ENCODE results near the gene UBE2B.
"Not testable (repeated sequence)": the region's sequence is repeated elsewhere in the genome, so short reads cannot be mapped to it uniquely, and the experiment has no call there.

The UBE2B gene

GRCh38 chr5:134373633-134374032 lies 2.3 kb downstream of the UBE2B start:
- not testable (repeated sequence) for H3K4me3 ChIP-seq (ENCODE audit: low read depth, low read length); H3K9me3 ChIP-seq (ENCODE audit: control insufficient read depth, insufficient read depth, low read length); H3K9ac ChIP-seq (ENCODE audit: low read depth, low read length); H3K36me3 ChIP-seq (ENCODE audit: control insufficient read depth, insufficient read depth, low read length); H3K4me1 ChIP-seq (ENCODE audit: control insufficient read depth, insufficient read depth, low read length); H3K27me3 ChIP-seq (ENCODE audit: control insufficient read depth, insufficient read depth, low read length)

- Histone ChIP-seq H3K9me3 (ENCODE audit: control insufficient read depth, insufficient read depth, low read length) (no peaks in the 10 kb centered on the region), H3K36me3 (ENCODE audit: control insufficient read depth, insufficient read depth, low read length) (no peaks in the 10 kb centered on the region), H3K9ac (ENCODE audit: low read depth, low read length) (no peak overlapping the region), H3K4me3 (ENCODE audit: low read depth, low read length) (no peak overlapping the region), H3K27me3 (ENCODE audit: control insufficient read depth, insufficient read depth, low read length) (no peaks in the 10 kb centered on the region), H3K4me1 (ENCODE audit: control insufficient read depth, insufficient read depth, low read length) (peaks cover 3% of the 10 kb centered on the region)
Measured at GRCh38 chr5:134374232-134374631, 2.9 kb downstream of the UBE2B start.

- no peaks in the 10 kb centered on the region for H3K9me3 ChIP-seq (ENCODE audit: control insufficient read depth, insufficient read depth, low read length)
- no peak overlapping the region for H3K4me3 ChIP-seq (ENCODE audit: low read depth, low read length)
- no peaks in the 10 kb centered on the region for H3K27me3 ChIP-seq (ENCODE audit: control insufficient read depth, insufficient read depth, low read length)
- no peak overlapping the region for H3K9ac ChIP-seq (ENCODE audit: low read depth, low read length)
- no peaks in the 10 kb centered on the region for H3K4me1 ChIP-seq (ENCODE audit: control insufficient read depth, insufficient read depth, low read length)
- H3K36me3 ChIP-seq (ENCODE audit: control insufficient read depth, insufficient read depth, low read length): peaks cover 14% of the 10 kb centered on the region
Measured at GRCh38 chr5:134380346-134380745, 9.0 kb downstream of the UBE2B start.

GRCh38 chr5:134382204-134382603 lies 10.8 kb downstream of the UBE2B start:
- not testable (repeated sequence) for H3K27me3 ChIP-seq (ENCODE audit: control insufficient read depth, insufficient read depth, low read length); H3K4me3 ChIP-seq (ENCODE audit: low read depth, low read length); H3K9ac ChIP-seq (ENCODE audit: low read depth, low read length); H3K4me1 ChIP-seq (ENCODE audit: control insufficient read depth, insufficient read depth, low read length); H3K9me3 ChIP-seq (ENCODE audit: control insufficient read depth, insufficient read depth, low read length)
- H3K36me3 ChIP-seq (ENCODE audit: control insufficient read depth, insufficient read depth, low read length): peaks cover 14% of the 10 kb centered on the region

- Histone ChIP-seq H3K27me3 (ENCODE audit: control insufficient read depth, insufficient read depth, low read length) (no peaks in the 10 kb centered on the region), H3K36me3 (ENCODE audit: control insufficient read depth, insufficient read depth, low read length) (peaks cover 16% of the 10 kb centered on the region)
Measured at GRCh38 chr5:134383980-134384697, 12.8 kb downstream of the UBE2B start.

GRCh38 chr5:134387443-134387842 lies 16.1 kb downstream of the UBE2B start:
- Histone ChIP-seq H3K36me3 (ENCODE audit: control insufficient read depth, insufficient read depth, low read length) (peaks cover 17% of the 10 kb centered on the region), H3K27me3 (ENCODE audit: control insufficient read depth, insufficient read depth, low read length) (no peaks in the 10 kb centered on the region), H3K4me1 (ENCODE audit: control insufficient read depth, insufficient read depth, low read length) (no peaks in the 10 kb centered on the region), H3K4me3 (ENCODE audit: low read depth, low read length) (no peak overlapping the region), H3K9ac (ENCODE audit: low read depth, low read length) (no peak overlapping the region), H3K9me3 (ENCODE audit: control insufficient read depth, insufficient read depth, low read length) (no peaks in the 10 kb centered on the region)

More at GRCh38 chr5:134383980-134384697, 12.8 kb downstream of the UBE2B start:
- H3K9ac ChIP-seq (ENCODE audit: low read depth, low read length): no peak overlapping the region
- H3K4me1 ChIP-seq (ENCODE audit: control insufficient read depth, insufficient read depth, low read length): no peaks in the 10 kb centered on the region
- no peak overlapping the region for H3K4me3 ChIP-seq (ENCODE audit: low read depth, low read length)
- H3K9me3 ChIP-seq (ENCODE audit: control insufficient read depth, insufficient read depth, low read length): no peaks in the 10 kb centered on the region

- Histone ChIP-seq H3K9me3 (ENCODE audit: control insufficient read depth, insufficient read depth, low read length) (no peaks in the 10 kb centered on the region), H3K4me1 (ENCODE audit: control insufficient read depth, insufficient read depth, low read length) (no peaks in the 10 kb centered on the region), H3K27me3 (ENCODE audit: control insufficient read depth, insufficient read depth, low read length) (no peaks in the 10 kb centered on the region), H3K9ac (ENCODE audit: low read depth, low read length) (no peak overlapping the region), H3K36me3 (ENCODE audit: control insufficient read depth, insufficient read depth, low read length) (peaks cover 23% of the 10 kb centered on the region), H3K4me3 (ENCODE audit: low read depth, low read length) (no peak overlapping the region)
Measured at GRCh38 chr5:134392301-134392700, 20.9 kb downstream of the UBE2B start.

GRCh38 chr5:134394932-134395331 lies 23.6 kb downstream of the UBE2B start:
- no peak overlapping the region for H3K9ac ChIP-seq (ENCODE audit: low read depth, low read length)
- H3K27me3 ChIP-seq (ENCODE audit: control insufficient read depth, insufficient read depth, low read length): no peaks in the 10 kb centered on the region
- no peak overlapping the region for H3K4me3 ChIP-seq (ENCODE audit: low read depth, low read length)
- no peaks in the 10 kb centered on the region for H3K9me3 ChIP-seq (ENCODE audit: control insufficient read depth, insufficient read depth, low read length)
- no peaks in the 10 kb centered on the region for H3K4me1 ChIP-seq (ENCODE audit: control insufficient read depth, insufficient read depth, low read length)
- H3K36me3 ChIP-seq (ENCODE audit: control insufficient read depth, insufficient read depth, low read length): peaks cover 17% of the 10 kb centered on the region

- Histone ChIP-seq H3K36me3 (ENCODE audit: control insufficient read depth, insufficient read depth, low read length) (peaks cover 6% of the 10 kb centered on the region), H3K27me3 (ENCODE audit: control insufficient read depth, insufficient read depth, low read length) (no peaks in the 10 kb centered on the region), H3K9ac (ENCODE audit: low read depth, low read length) (no peak overlapping the region), H3K4me3 (ENCODE audit: low read depth, low read length) (no peak overlapping the region), H3K4me1 (ENCODE audit: control insufficient read depth, insufficient read depth, low read length) (no peaks in the 10 kb centered on the region), H3K9me3 (ENCODE audit: control insufficient read depth, insufficient read depth, low read length) (no peaks in the 10 kb centered on the region)
Measured at GRCh38 chr5:134396274-134396673, 24.9 kb downstream of the UBE2B start.

- Histone ChIP-seq H3K9me3 (ENCODE audit: control insufficient read depth, insufficient read depth, low read length) (no peaks in the 10 kb centered on the region), H3K4me1 (ENCODE audit: control insufficient read depth, insufficient read depth, low read length) (no peaks in the 10 kb centered on the region), H3K36me3 (ENCODE audit: control insufficient read depth, insufficient read depth, low read length) (peaks cover 6% of the 10 kb centered on the region), H3K4me3 (ENCODE audit: low read depth, low read length) (no peak overlapping the region), H3K9ac (ENCODE audit: low read depth, low read length) (no peak overlapping the region), H3K27me3 (ENCODE audit: control insufficient read depth, insufficient read depth, low read length) (no peaks in the 10 kb centered on the region)
Measured at GRCh38 chr5:134397196-134397595, 25.8 kb downstream of the UBE2B start.

- no peak overlapping the region for H3K9ac ChIP-seq (ENCODE audit: low read depth, low read length)
- H3K27me3 ChIP-seq (ENCODE audit: control insufficient read depth, insufficient read depth, low read length): no peaks in the 10 kb centered on the region
- no peak overlapping the region for H3K4me3 ChIP-seq (ENCODE audit: low read depth, low read length)
- H3K9me3 ChIP-seq (ENCODE audit: control insufficient read depth, insufficient read depth, low read length): no peaks in the 10 kb centered on the region
- H3K36me3 ChIP-seq (ENCODE audit: control insufficient read depth, insufficient read depth, low read length): peaks cover under 1% of the 10 kb centered on the region
- no peaks in the 10 kb centered on the region for H3K4me1 ChIP-seq (ENCODE audit: control insufficient read depth, insufficient read depth, low read length)
Measured at GRCh38 chr5:134398609-134399155, 27.3 kb downstream of the UBE2B start.

- no peaks in the 10 kb centered on the region for H3K27me3 ChIP-seq (ENCODE audit: control insufficient read depth, insufficient read depth, low read length)
- H3K4me1 ChIP-seq (ENCODE audit: control insufficient read depth, insufficient read depth, low read length): no peaks in the 10 kb centered on the region
- H3K4me3 ChIP-seq (ENCODE audit: low read depth, low read length): no peak overlapping the region
- H3K9ac ChIP-seq (ENCODE audit: low read depth, low read length): no peak overlapping the region
- no peaks in the 10 kb centered on the region for H3K9me3 ChIP-seq (ENCODE audit: control insufficient read depth, insufficient read depth, low read length)
- peaks cover 11% of the 10 kb centered on the region for H3K36me3 ChIP-seq (ENCODE audit: control insufficient read depth, insufficient read depth, low read length)
Measured at GRCh38 chr5:134403951-134404350, 32.6 kb downstream of the UBE2B start.
